Stimulated activated CD8-positive, alpha-beta memory T cell treated with anti-CD3 and anti-CD28 coated beads, Interleukin-7, amount 100 ng/mL, for 48 hours (primary cell): Measurements from ENCODE around the gene GJA9.
A peak's percentile ranks its signal among the peaks of the same experiment; 100 is the strongest.
"Not testable (repeated sequence)": the region's sequence is repeated elsewhere in the genome, so short reads cannot be mapped to it uniquely, and the experiment has no call there.

ENCODE experiments used
- DNase-seq, 2 donors: peaks; one replicate each; pipeline ENCODE4 v3.0.0-alpha.2; 2020; ENCODE audit warnings: low read depth in 1 of 2; ENCODE audit errors: extremely low read depth in 1 of 2

Gene GJA9

GRCh38 chr1:38881487-38881886 lies at the start of gene GJA9:
GJA9 (minus strand) TSS chr1:38881587; CDS start chr1:38876098, 5,489 bp downstream.
- DNase-seq = no peak

DNA sequence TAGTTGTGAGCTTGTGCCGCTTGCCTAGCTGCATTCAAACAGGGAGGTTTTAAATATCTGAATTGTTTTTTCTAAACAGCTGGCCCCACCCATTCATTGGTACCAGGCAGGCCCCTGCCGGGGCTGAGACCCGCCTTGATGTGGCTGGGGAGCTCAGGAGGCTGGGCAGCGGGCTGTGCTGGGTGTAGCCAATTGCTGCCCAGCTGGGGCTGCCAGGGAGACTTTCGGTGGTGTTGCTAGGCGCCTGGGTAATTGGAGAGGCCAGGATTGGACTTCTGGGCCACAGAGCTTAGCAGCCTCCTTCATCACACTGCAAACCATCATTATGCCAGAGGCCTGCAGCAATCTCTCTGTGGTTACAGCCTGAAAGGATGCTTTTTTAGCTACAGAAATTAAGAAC lies 48.1 kb upstream of the GJA9 start:
- DNase-seq = no peak

DNA sequence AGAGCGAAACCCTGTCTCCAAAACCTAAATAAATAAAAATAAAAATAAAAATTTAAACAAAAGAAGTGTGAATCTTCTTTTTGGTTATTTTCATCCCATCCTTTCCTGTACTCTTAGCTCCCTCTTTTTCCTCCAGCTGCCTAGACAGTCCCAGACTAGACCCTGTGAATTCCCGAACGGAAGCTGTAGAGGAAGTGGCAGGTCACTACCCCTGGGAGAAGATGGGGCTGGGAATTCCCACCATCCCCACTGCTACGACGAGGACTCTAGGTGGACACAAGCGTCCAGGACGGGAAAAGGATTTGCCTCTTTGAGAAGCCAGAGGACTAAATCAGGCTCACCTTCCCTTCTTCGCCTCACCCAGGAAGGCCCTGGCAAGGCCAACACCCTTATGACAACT lies 47.7 kb upstream of the GJA9 start:
- DNase-seq = no peak

DNA sequence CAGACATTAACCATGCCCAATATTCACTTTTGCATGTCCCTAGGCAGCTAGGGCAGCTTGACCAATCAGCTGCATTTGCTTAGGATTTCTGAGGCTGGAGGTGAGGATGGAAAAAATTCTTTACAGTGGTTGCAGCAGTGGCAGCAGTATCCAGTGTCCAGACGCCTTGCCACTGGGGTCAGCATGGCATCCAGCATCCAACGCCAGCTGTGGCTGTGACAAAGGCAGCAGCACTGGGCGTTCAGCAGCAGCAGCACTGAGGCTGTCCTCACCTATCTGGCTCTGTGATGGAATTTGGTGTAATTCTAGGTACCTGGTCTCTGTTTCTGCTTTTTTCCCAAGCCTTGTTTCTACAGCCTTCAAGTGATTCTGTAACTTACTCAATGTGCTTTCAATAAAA lies 44.7 kb upstream of the GJA9 start:
- DNase-seq = no peak

DNA sequence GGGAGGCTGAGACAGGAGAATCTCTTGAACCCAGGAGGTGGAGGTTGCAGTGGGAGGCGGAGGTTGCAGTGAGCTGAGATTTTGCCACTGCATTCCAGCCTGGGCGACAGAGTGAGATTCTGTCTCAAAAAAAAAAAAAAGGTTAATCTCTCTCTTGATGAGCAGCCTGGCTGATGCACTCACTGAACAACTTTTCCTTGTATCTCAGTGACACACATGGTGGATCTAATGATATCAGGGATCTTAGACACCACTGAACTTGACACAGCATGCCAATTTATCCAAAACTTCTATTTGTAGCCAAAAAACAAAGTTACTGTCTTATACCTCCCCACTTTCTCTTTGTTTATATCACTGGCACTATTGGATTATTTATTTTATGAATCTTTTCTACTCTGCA lies 44.0 kb upstream of the GJA9 start:
- DNase-seq = no peak

- DNase-seq = peak in 1 of 2 donors; percentile 18
These were observed 42.2 kb upstream of the GJA9 start for GRCh38 chr1:38923607-38924006.

- DNase-seq = no peak
These were observed 37.7 kb upstream of the GJA9 start for GRCh38 chr1:38919130-38919529.

- DNase-seq = no peak
These were observed 37.2 kb upstream of the GJA9 start for GRCh38 chr1:38918568-38918967.

- DNase-seq = no peak
These were observed 36.4 kb upstream of the GJA9 start for GRCh38 chr1:38917772-38918171.

DNA sequence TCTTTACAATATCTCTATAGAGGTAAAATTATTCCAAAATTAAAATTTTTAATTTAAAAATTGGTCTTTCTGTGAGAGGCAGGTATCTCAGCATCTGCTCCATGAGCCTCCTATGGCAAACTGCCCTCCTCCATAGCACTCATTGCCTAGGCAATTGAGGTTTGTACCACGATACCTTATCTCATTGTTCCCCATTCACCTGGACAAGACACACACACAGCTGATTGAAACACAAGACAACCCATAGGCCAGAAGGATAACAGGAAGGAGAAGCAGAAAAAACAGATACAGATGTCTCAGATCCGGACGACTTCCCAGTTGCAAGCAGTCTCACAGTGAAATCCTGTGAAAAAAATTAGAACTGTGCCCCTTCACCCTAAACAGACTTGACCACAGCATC lies 36.0 kb upstream of the GJA9 start:
- DNase-seq = no peak

DNA sequence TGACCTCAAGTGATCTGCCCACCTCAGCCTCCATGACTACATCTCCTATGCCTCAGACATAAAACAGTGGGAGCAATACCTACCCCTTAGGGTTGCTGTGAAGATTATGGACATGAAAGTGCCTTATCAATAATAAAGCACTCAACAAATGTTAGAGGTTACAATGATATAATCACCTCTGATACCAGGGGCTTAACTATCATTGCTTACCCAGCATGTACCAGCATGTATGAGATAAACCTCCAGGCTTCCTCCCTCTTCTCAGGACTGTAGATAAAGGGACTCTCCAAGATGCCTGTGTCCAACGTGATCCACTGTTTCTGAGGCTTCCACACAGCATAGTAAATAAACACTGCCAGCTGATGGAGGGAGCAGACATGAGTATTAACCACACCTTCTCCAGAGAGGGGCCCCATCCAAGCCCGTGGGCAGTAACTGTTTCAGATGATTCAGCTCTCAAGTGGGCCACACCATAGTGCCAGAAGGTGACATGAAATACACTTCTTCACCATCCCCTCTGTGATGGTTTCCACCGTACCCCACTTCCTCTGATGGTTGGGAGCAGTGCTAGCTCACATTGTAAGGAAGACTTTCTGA lies 34.1 kb upstream of the GJA9 start:
- DNase-seq = peak in 1 of 2 donors; percentile 40

- not testable (repeated sequence) for DNase-seq
These were observed 33.5 kb upstream of the GJA9 start for GRCh38 chr1:38914908-38915307.

DNA sequence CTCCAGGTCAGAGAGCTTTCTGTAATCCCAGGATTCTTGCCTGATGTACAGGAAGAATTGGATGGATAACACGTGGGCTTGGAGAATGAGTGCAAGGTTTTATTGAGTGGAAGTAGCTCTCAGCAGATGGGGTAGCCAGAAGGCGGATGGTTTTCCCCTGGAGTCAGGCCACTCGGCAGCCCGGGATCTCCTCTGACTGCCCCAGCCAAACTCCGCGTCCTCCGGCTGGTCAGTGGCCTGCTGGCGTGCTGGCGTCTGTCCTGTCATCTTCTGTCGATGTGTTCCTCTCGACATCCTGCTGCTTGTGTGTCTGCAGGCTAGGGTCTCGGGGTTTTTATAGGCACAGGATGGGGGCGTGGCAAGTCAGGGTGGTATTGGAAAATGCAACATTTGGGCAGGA lies 27.4 kb upstream of the GJA9 start:
- no peak for DNase-seq

DNA sequence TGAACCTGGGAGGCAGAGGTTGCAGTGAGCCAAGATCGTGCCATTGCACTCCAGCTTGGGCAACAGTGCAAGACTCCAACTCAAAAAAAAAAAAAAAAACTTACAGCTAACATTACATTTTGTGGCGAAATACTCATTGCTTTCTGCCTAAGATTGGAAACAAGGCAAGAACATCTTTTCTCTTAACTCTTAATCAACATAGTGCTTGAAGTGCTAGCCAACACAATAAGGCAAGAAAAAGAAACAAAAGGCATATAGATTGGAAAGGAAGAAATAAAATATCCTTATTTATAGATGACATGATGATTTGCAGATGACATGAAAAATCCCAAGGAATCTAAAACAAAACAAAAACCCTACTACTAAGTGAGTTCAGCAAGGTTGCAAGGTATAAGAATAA lies 24.6 kb upstream of the GJA9 start:
- no peak for DNase-seq

DNA sequence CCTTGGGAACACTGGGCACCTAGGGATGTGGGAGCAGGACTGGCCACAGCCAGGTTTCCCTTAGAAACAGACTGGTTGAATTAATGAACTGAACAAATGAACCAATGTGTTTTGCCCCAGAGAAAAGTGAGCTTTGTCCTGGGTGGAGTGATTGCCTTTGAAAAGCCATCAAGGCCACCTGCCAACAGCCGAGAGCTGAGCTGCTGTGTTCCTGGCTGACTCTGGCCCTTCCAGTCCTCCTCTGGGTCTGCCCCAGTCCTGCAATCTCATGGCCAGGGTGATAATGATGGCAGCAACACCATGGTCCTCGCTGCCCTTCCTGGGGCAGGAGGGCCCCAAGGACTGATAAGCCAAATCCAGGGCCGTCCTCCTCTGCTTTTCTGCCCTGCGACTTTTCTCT lies 18.2 kb upstream of the GJA9 start:
- DNase-seq = no peak

DNA sequence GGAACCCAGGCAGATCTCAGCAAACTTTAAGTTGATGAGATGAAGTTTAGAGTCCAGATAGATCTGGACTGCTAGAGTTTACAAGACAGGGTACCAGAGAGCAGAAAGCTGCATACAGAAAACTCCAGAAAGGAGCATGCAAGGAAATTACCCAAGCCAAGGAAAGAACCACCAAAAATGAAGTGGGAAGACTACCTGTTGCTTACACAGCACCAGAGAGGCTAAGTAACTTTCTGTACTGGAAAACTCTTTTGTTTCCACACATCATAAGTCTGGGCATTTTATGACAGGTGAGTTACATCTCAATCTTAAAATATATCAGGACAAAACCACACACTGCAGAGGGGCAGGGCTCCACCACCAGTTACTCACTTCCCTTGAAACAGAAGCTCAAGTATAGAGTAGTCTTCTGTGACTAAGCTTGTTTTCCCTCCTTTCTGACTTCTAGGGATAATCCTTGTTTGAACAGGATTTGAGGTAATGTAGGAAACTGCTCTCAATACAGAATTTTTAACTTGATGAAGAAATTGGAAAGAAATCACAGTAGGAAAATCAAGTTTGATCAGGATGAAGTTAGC lies 17.4 kb upstream of the GJA9 start:
- no peak for DNase-seq

GRCh38 chr1:38896169-38896568 lies 14.8 kb upstream of the GJA9 start:
- no peak for DNase-seq

- no peak for DNase-seq
These were observed 11.6 kb upstream of the GJA9 start for GRCh38 chr1:38892976-38893375.

- no peak for DNase-seq
These were observed 10.4 kb upstream of the GJA9 start for GRCh38 chr1:38891753-38892152.

DNA sequence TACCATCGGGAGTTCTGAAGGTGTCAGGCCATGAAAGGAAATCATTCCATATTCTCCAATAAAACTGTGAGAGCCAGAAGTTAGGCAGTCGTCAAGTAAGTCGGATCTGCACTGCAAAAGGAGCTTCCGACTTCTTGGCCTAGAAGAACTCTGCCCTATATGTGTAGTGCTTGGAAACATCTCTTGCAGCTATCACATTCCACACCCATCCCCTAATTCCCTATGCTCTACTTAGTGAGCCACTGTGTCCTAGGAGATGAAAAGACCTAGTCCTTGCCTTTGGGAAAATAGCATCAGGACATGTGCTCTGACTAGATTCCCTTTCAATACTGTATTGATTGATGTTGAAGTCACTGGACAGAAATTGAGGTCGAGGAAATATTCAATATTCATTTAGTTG lies 8.2 kb upstream of the GJA9 start:
- no peak for DNase-seq

- no peak for DNase-seq
These were observed 7.3 kb upstream of the GJA9 start for GRCh38 chr1:38888423-38889333.

- no peak for DNase-seq
These were observed 3.7 kb upstream of the GJA9 start for GRCh38 chr1:38885092-38885491.
